Activated effector memory CD4-positive, alpha-beta T cell treated with anti-CD3 and anti-CD28 coated beads, Interleukin-2, amount 50 U/mL, for 16 hours (primary cell): ENCODE measurements around the gene SLBP.

Experiments
- DNase-seq: peaks from one replicate; pipeline ENCODE4 v3.0.0-alpha.2; 2020

The SLBP gene

GRCh38 chr4:1748465-1748995 is 36.4 kb upstream of the SLBP start:
- DNase-seq = peak; percentile 91

DNA sequence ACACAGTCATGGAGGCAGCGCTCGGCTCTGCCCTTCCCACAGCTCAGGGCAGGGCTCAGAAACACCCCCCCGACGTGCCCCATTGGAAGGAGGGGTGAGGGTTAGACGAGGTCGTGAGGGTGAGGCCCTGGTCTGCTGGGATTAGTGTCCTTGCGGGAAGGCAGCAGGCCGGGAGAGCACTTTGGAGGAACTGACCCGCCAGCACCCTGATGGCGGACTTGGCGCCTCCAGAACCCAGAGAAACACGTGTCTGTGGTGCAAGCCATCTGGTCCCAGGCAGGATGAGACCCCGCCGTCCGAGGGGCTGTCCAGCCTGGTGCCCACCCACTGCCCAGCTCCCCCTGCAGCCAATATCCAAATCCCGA is 35.5 kb upstream of the SLBP start:
- DNase-seq = no peak

DNA sequence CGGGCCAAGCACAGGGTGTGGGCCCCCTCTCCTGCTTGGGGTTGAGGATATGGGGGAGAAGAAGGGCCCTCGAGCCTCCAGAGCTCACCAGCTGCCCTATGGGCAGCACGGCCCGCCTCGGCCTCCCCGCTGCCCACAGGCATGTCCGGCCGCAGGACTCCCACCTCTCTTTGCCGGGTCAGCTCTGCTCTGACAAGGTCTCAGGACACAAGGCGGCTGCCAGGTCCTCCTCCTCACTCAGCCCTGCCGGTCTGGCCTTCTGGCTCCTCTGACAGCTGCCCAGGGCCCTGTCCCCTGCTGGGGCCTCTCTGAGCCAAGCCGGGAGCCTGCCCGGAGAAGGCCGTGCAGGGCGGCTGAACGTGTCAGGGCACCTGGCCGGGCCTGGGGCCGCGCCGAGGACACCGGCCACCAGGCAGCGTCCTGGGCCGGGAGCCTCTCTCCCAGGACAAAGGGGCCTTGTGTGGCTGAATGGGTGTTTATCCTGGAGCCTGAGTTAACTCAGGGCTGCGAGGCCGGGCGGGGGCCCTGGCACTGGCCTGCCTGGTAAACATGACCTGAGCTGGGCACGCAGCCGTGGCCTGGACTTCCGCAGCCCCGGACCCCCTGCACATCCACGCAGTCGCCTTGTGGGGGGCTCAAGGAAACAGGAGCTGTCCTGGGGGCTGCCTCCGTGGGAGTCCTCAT is 34.9 kb upstream of the SLBP start:
- no peak for DNase-seq

- DNase-seq = peak; percentile 92
Measured at GRCh38 chr4:1746265-1746691, 34.2 kb upstream of the SLBP start.

DNA sequence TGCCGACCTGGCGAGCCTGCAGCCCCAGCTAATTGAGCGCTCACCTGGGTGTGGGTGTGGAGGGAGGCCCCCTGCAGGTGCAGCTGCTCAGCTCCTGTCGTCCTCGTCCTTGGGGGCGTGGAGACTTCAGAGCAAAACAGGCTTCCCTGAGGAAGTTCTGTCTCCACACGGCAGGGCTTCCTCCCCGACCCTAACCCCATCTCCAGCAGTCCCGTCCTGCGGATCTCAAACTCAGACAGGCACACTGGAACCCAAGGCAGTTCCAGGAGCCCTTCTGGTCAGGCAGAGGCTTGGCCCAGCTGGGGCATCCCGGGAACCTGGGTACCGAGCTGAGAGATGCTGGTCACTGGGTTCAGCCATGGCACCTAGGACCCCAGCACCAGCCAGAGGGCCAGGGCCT is 33.6 kb upstream of the SLBP start:
- DNase-seq = no peak

DNA sequence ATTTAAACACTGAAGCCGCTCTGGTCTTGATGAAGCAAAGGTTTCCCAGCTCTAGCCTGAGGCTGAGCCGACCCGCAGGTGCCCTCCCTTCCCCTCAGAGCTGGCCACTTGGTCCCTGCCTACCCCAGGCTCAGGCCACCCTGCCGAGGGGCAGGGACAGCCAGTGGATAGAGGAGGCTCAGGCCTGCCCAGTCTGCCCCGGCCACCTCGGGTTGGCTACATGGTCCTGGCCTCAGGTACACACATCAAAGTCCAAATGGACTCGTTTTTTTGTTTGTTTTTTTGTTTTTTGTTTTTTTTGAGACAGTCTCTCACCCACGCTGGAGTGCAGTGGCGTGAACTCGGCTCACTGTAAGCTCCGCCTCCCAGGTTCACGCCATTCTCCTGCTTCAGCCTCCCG is 33.0 kb upstream of the SLBP start:
- no peak for DNase-seq

DNA sequence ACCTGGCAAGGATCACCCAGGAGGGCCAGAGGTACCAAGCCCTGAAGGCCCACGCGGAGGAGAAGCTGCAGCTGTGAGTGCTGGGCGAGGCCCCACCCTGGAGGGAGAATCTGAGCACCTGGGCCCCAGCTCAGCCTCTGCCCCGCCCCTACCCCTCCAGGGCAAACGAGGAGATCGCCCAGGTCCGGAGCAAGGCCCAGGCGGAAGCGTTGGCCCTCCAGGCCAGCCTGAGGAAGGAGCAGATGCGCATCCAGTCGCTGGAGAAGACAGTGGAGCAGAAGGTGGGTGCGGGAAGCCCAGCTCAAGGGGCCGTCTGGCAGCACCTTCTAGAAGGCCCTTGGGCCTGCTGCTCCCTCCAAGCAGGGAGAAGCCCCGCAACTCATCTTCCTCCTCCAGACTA is 32.4 kb upstream of the SLBP start:
- DNase-seq = no peak

- no peak for DNase-seq
Measured at GRCh38 chr4:1743975-1744374, 31.9 kb upstream of the SLBP start.

- DNase-seq = no peak
Measured at GRCh38 chr4:1743551-1743950, 31.4 kb upstream of the SLBP start.

GRCh38 chr4:1741208-1741607 is 29.1 kb upstream of the SLBP start:
- no peak for DNase-seq

- no peak for DNase-seq
Measured at GRCh38 chr4:1740021-1740545, 28.0 kb upstream of the SLBP start.

GRCh38 chr4:1739358-1739757 is 27.2 kb upstream of the SLBP start:
- DNase-seq = no peak

GRCh38 chr4:1738410-1738809 is 26.3 kb upstream of the SLBP start:
- no peak for DNase-seq

- no peak for DNase-seq
Measured at GRCh38 chr4:1737666-1738065, 25.5 kb upstream of the SLBP start.

- no peak for DNase-seq
Measured at GRCh38 chr4:1736812-1737211, 24.7 kb upstream of the SLBP start.

GRCh38 chr4:1735215-1735614 is 23.1 kb upstream of the SLBP start:
- DNase-seq = no peak

DNA sequence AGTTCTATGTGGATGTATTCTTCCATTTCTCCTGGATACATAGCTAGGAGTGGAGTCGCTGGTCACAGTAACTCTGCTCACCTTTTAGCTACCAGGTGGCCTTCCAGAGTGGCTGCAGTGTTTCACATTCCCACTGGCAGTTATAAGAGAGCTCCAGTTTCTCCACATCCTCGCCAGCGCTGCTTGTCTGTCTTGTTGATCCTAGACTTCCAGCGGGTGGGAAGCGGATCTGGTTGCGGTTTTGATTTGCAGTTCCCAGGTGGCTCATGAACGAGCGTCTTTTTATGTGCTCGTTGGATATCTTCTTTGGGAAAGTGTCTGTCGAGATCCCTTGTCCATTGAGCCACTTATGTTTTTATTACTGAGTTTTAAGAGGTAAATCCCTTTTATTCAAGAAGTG is 20.8 kb upstream of the SLBP start:
- DNase-seq = no peak

DNA sequence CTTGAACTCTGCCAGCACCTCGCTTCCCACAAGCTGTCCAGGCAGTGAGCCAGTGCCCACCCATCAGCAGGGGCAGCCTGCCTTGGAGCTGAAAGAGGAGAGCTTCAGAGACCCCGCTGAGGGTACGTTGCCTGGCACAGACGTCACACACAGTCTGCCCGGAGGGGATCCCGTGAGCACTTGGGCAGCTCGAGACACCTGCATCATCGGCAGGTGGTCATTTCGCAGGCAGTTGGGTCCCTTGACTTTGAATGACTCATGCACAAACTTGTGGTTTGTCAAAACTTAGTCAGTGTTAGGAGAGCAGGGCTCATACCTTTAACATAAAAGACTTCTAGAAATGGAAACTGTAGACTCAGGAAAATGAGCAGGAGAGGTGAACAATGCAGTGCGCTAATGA is 19.1 kb upstream of the SLBP start:
- DNase-seq = no peak

GRCh38 chr4:1730532-1731135 is 18.5 kb upstream of the SLBP start:
- DNase-seq = no peak

- DNase-seq = no peak
Measured at GRCh38 chr4:1728061-1728980, 16.2 kb upstream of the SLBP start.

GRCh38 chr4:1727117-1728031 is 15.3 kb upstream of the SLBP start:
- no peak for DNase-seq
